HepG2 (cell line): ENCODE measurements around the gene UNC13D. TPM values are rescaled to one million over a fixed set of nuclear protein-coding genes. Genes with fewer than 3 reads are reported as not detected.

ENCODE experiments used
- ARHGAP35 ChIP-seq: sonication (generic); formaldehyde crosslinking; IDR thresholded peaks from 2 replicates; pipeline ENCODE4 v1.9.0; 2022; ENCODE audit warnings: mild to moderate bottlenecking, inconsistent platforms, moderate library complexity, missing genetic modification reagents, borderline replicate concordance
- BRD4 ChIP-seq: sonication (generic); formaldehyde crosslinking; IDR thresholded peaks from 2 replicates; pipeline ENCODE4 v1.4.0; 2020; ENCODE audit warnings: missing genetic modification reagents
- MATR3 ChIP-seq: sonication (generic); formaldehyde crosslinking; IDR thresholded peaks from 2 replicates; pipeline ENCODE4 v1.4.0; 2020; ENCODE audit warnings: missing genetic modification reagents
- NPAS2 ChIP-seq: sonication (generic); formaldehyde crosslinking; IDR thresholded peaks from 2 replicates; pipeline ENCODE4 v1.8.0; 2022; ENCODE audit warnings: mild to moderate bottlenecking, missing genetic modification reagents, borderline replicate concordance
- RBAK ChIP-seq: sonication (generic); formaldehyde crosslinking; IDR thresholded peaks from 2 replicates; pipeline ENCODE4 v1.5.1; 2020; ENCODE audit warnings: mild to moderate bottlenecking, missing genetic modification reagents
- RBFOX2 ChIP-seq: fragments of 200-400 bp; formaldehyde crosslinking; IDR thresholded peaks from 2 replicates; pipeline ENCODE4 v1.6.1; 2017; ENCODE audit warnings: low read depth, mild to moderate bottlenecking, low read length
- RFX1 ChIP-seq: fragments of 450-650 bp; IDR thresholded peaks from 2 replicates; pipeline ENCODE4 v1.6.1; 2017
- TAF1 ChIP-seq: sonication (generic); formaldehyde crosslinking; IDR thresholded peaks from 2 replicates; pipeline ENCODE4 v1.4.0; 2020; ENCODE audit warnings: missing genetic modification reagents
- XRCC5 ChIP-seq: fragments of 200-400 bp; formaldehyde crosslinking; optimal IDR thresholded peaks from 2 replicates; pipeline ENCODE3; 2017; ENCODE audit warnings: mild to moderate bottlenecking, low read length
- ZNF446 ChIP-seq: sonication (generic); formaldehyde crosslinking; IDR thresholded peaks from 2 replicates; pipeline ENCODE4 v1.5.0; 2020; ENCODE audit warnings: mild to moderate bottlenecking, missing genetic modification reagents
- ZNF557 ChIP-seq: sonication (generic); formaldehyde crosslinking; IDR thresholded peaks from 2 replicates; pipeline ENCODE4 v1.4.0; 2020; ENCODE audit warnings: missing genetic modification reagents
- ZNF572 ChIP-seq: sonication (generic); formaldehyde crosslinking; IDR thresholded peaks from 2 replicates; pipeline ENCODE4 v1.5.1; 2020; ENCODE audit warnings: mild to moderate bottlenecking, missing genetic modification reagents
- ZNF891 ChIP-seq: sonication (generic); formaldehyde crosslinking; IDR thresholded peaks from 2 replicates; pipeline ENCODE4 v1.5.0; 2020; ENCODE audit warnings: mild to moderate bottlenecking, missing genetic modification reagents
- ZZZ3 ChIP-seq: sonication (generic); formaldehyde crosslinking; IDR thresholded peaks from 2 replicates; pipeline ENCODE4 v1.4.0; 2020; ENCODE audit warnings: missing genetic modification reagents, mild to moderate bottlenecking, borderline replicate concordance
- polyA plus RNA-seq, 8 experiments: library from polyadenylated mRNA; depleted of rRNA in 3 of 8; stranded (reverse) in 7 of 8; unstranded in 1 of 8; fragments of >200 nt; fragmentation: Illumina TruSeq in 4 of 8; extraction: Trizol in 4 of 8; gene quantifications; 2 replicates each; pipeline versions ENCODE4 v1.2.1 to v1.2.3, GENCODE V29; 2011 to 2016; ENCODE audit warnings: low read depth in 4 of 8, missing spikeins in 1 of 8, mixed read lengths in 1 of 8; ENCODE audit not compliant: insufficient read depth in 1 of 8
- total RNA-seq, 5 experiments: library from RNA; depleted of rRNA; stranded (reverse); fragments of >200 nt; fragmentation: Illumina TruSeq; extraction: Trizol; gene quantifications; 2 replicates each; pipeline ENCODE4 v1.2.3, GENCODE V29; 2016; ENCODE audit warnings: low read depth in 1 of 5
- TF ChIP-seq, protein P1 (sequence below): sonication (generic); formaldehyde crosslinking; IDR thresholded peaks from 2 replicates; pipeline ENCODE4 v1.8.0; 2022; ENCODE audit warnings: missing genetic modification reagents, mild to moderate bottlenecking, inconsistent platforms, borderline replicate concordance
- TF ChIP-seq, protein P2 (sequence below): IDR thresholded peaks from 2 replicates; pipeline ENCODE4 v1.6.1; 2016; ENCODE audit warnings: control low read depth
- TF ChIP-seq, protein P3 (sequence below): IDR thresholded peaks from 2 replicates; pipeline ENCODE4 v1.6.1; 2018; ENCODE audit warnings: missing genetic modification reagents, mild to moderate bottlenecking, missing compliant biosample characterization
- TF ChIP-seq, protein P4 (sequence below): sonication (generic); formaldehyde crosslinking; IDR thresholded peaks from 2 replicates; pipeline ENCODE4 v1.5.1; 2020; ENCODE audit warnings: mild to moderate bottlenecking, missing genetic modification reagents, moderate library complexity
- TF ChIP-seq, protein P5 (sequence below): sonication (generic); formaldehyde crosslinking; IDR thresholded peaks from 2 replicates; pipeline ENCODE4 v1.9.0; 2021; ENCODE audit warnings: missing genetic modification reagents, borderline replicate concordance

UNC13D gene
- total and polyA plus RNA-seq, 2 of the 13 experiments (the other 11 are each of a cell fraction or from before 2014, with no cell fraction given): 29.7 to 42.7 TPM

DNA sequence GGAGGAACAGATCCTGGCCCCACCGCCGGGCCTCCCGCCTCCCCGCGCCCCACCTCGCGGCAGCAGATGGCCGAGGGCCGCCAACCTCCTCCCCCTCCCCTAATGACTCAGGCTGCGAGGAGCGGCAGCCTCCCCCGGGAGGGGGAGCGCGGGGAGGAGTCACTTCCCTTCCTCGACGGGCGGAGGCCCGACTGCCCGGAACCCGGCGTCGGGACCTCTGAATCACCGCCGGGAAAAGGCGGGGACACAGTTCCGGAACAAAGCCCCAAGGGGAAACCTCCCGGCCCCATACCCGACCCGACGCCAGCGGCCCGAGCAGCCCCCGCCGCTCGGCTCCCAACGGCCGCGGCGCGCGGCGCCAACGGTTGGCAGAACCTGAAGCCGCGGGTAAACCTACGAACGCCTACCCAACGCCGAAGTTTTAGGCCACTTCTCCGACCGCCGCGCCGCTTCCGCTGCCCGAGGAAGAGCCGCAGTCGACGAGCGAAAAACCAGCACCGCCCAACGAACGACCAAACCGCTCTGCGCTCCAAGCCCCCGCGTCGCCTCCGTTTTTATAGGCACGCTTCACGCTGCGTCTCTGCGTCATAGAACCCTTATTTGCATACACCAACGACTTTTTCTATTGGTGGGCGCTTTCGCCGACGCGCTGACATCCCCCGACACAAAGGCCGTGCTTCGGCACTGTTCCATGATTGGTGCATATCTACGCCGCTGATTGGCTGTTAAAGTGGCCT is 64.8 kb downstream of the UNC13D start (continued):
- TF ChIP-seq RBFOX2: peak; percentile 100
- peak; percentile 99 for TF ChIP-seq TAF1 (CRISPR knock-in tag)
- TF ChIP-seq, protein P1, sequence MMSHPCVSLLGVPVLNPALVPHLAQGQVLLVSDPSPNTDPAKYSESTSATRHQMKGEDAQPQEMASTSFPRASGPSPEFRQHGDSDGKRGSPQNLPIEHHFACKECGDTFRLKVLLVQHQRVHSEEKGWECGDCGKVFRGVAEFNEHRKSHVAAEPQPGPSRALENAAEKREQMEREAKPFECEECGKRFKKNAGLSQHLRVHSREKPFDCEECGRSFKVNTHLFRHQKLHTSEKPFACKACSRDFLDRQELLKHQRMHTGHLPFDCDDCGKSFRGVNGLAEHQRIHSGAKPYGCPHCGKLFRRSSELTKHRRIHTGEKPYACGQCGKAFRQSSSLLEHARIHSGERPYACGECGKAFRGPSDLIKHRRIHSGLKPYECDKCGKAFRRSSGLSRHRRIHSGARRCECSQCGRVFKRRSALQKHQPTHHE (CRISPR knock-in tag): peak; percentile 98
- TF ChIP-seq MATR3 (CRISPR knock-in tag): no peak
- TF ChIP-seq ZNF557 (CRISPR knock-in tag): peak; percentile 93
- TF ChIP-seq, protein P2, sequence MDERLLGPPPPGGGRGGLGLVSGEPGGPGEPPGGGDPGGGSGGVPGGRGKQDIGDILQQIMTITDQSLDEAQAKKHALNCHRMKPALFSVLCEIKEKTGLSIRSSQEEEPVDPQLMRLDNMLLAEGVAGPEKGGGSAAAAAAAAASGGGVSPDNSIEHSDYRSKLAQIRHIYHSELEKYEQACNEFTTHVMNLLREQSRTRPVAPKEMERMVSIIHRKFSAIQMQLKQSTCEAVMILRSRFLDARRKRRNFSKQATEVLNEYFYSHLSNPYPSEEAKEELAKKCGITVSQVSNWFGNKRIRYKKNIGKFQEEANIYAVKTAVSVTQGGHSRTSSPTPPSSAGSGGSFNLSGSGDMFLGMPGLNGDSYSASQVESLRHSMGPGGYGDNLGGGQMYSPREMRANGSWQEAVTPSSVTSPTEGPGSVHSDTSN (CRISPR knock-in tag): no peak
- TF ChIP-seq ZNF446 (CRISPR knock-in tag): peak; percentile 92
- TF ChIP-seq ZNF891 (CRISPR knock-in tag): peak; percentile 72; the same call in 1 of the 2 replicates
- TF ChIP-seq ARHGAP35 (CRISPR knock-in tag): peak; percentile 91
- TF ChIP-seq XRCC5: peak; percentile 56
- TF ChIP-seq ZNF572 (CRISPR knock-in tag): no peak
- no peak for TF ChIP-seq NPAS2 (CRISPR knock-in tag)
- TF ChIP-seq RBAK (CRISPR knock-in tag): peak; percentile 72; the same call in 1 of the 2 replicates
- TF ChIP-seq RFX1: no peak
- peak; percentile 87; the same call in 1 of the 2 replicates for TF ChIP-seq BRD4 (CRISPR knock-in tag)
- TF ChIP-seq, protein P3, sequence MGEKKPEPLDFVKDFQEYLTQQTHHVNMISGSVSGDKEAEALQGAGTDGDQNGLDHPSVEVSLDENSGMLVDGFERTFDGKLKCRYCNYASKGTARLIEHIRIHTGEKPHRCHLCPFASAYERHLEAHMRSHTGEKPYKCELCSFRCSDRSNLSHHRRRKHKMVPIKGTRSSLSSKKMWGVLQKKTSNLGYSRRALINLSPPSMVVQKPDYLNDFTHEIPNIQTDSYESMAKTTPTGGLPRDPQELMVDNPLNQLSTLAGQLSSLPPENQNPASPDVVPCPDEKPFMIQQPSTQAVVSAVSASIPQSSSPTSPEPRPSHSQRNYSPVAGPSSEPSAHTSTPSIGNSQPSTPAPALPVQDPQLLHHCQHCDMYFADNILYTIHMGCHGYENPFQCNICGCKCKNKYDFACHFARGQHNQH (CRISPR knock-in tag): peak; percentile 86; the same call in 1 of the 2 replicates
- TF ChIP-seq ZZZ3 (CRISPR knock-in tag): no peak; the same call in 1 of the 2 replicates
- TF ChIP-seq, protein P4, sequence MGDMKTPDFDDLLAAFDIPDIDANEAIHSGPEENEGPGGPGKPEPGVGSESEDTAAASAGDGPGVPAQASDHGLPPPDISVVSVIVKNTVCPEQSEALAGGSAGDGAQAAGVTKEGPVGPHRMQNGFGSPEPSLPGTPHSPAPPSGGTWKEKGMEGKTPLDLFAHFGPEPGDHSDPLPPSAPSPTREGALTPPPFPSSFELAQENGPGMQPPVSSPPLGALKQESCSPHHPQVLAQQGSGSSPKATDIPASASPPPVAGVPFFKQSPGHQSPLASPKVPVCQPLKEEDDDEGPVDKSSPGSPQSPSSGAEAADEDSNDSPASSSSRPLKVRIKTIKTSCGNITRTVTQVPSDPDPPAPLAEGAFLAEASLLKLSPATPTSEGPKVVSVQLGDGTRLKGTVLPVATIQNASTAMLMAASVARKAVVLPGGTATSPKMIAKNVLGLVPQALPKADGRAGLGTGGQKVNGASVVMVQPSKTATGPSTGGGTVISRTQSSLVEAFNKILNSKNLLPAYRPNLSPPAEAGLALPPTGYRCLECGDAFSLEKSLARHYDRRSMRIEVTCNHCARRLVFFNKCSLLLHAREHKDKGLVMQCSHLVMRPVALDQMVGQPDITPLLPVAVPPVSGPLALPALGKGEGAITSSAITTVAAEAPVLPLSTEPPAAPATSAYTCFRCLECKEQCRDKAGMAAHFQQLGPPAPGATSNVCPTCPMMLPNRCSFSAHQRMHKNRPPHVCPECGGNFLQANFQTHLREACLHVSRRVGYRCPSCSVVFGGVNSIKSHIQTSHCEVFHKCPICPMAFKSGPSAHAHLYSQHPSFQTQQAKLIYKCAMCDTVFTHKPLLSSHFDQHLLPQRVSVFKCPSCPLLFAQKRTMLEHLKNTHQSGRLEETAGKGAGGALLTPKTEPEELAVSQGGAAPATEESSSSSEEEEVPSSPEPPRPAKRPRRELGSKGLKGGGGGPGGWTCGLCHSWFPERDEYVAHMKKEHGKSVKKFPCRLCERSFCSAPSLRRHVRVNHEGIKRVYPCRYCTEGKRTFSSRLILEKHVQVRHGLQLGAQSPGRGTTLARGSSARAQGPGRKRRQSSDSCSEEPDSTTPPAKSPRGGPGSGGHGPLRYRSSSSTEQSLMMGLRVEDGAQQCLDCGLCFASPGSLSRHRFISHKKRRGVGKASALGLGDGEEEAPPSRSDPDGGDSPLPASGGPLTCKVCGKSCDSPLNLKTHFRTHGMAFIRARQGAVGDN (CRISPR knock-in tag): peak; percentile 87
- TF ChIP-seq, protein P5, sequence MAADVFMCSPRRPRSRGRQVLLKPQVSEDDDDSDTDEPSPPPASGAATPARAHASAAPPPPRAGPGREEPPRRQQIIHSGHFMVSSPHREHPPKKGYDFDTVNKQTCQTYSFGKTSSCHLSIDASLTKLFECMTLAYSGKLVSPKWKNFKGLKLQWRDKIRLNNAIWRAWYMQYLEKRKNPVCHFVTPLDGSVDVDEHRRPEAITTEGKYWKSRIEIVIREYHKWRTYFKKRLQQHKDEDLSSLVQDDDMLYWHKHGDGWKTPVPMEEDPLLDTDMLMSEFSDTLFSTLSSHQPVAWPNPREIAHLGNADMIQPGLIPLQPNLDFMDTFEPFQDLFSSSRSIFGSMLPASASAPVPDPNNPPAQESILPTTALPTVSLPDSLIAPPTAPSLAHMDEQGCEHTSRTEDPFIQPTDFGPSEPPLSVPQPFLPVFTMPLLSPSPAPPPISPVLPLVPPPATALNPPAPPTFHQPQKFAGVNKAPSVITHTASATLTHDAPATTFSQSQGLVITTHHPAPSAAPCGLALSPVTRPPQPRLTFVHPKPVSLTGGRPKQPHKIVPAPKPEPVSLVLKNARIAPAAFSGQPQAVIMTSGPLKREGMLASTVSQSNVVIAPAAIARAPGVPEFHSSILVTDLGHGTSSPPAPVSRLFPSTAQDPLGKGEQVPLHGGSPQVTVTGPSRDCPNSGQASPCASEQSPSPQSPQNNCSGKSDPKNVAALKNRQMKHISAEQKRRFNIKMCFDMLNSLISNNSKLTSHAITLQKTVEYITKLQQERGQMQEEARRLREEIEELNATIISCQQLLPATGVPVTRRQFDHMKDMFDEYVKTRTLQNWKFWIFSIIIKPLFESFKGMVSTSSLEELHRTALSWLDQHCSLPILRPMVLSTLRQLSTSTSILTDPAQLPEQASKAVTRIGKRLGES: peak; percentile 93; the same call in 1 of the 2 replicates
